NCI-H2171 treated with DMSO at 0.1 percent for 48 hours (cell line): ENCODE data around the gene CDK16.
A peak's percentile ranks its signal among the peaks of the same experiment; 100 is the strongest.
"Not testable (repeated sequence)": the region's sequence is repeated elsewhere in the genome, so short reads cannot be mapped to it uniquely, and the experiment has no call there.

Source experiments
- DNase-seq: peaks from one replicate; lab custom pipeline; 2025; lab: John Stamatoyannopoulos, UW

Gene CDK16

DNA sequence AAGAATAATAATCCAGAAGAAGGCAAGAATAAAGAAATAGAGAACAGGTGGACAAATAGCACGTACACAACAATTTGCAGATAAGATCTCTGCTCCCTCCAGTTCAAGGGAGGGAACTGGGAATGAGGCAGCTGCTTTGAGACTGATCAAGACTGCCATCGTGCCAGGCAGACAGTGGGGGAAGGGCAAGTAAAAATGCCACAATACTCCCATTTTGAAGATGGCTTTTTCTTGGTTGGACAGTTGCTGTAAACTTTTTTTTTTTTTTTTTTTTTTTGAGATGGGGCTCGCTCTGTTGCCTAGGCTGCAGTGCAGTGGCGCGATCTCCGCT, 31.5 kb downstream of the CDK16 start:
- DNase-seq, result peak; percentile 19

DNA sequence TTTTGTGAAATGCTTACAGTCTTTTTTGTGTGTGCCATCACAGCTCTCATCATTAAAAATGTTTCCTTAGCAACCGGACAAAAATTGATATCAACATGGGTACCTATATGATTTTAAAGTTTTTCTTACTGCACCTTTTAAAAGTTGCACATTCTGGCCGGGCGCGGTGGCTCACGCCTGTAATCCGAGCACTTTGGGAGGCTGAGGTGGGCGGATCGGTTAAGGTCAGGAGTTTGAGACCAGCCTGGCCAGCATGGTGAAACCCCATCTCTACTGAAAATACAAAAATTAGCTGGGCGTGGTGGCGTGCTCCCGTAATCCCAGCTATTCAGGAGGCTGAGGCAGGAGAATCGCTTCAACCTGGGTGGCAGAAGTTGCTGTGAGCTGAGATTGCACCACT, 39.1 kb downstream of the CDK16 start:
- not testable (repeated sequence) for DNase-seq

DNA sequence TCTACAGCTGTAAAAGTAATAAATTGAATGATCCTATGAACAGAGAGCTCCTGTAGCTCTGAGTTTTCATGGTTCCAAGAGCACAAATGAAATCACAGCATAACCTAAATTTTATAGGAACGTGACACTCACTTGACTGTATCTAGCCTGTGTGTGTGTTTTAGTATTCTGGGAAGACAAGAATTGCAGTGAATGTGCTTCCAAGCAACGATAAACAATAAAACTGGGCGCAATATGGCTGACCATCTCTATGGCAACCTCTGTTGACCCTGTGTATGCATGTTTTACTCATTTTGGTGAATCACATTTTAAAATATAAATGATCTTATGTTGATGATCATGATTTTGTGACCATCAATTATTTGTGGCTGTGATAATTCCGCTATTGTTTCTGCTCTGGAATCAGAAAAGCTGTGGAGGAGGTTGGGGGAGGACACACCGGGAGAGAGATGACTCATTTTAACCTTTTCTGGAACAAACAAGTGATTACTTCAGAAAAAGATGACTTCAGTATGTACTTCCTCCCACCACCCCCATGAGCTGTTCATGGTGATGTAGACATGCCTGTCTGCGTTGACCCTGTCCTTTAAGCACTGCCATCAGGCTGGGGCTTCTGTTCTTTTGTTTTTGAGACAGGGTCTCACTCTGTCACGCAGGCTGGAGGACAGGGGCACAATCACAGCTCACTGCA, 46.1 kb downstream of the CDK16 start:
- no peak for DNase-seq

DNA sequence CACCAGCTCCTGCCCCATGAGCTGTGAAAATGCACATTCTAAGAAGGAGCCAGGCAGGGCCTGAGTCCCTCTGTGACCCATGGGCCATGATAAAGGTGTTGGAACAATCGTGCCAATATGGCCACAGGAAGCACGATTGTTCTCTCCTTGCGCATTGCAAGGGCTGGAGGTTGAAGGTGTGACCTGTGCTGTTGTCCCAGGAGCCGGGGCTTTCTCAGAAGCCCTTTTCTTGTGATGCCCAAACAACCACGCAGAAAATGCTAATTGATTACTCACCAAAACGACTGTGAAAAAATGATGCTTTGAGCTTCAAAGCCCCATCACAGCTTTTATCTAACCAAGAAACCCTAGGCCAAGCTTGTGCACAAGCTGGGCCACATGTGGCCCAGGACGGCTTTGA, 48.2 kb downstream of the CDK16 start:
- no peak for DNase-seq

DNA sequence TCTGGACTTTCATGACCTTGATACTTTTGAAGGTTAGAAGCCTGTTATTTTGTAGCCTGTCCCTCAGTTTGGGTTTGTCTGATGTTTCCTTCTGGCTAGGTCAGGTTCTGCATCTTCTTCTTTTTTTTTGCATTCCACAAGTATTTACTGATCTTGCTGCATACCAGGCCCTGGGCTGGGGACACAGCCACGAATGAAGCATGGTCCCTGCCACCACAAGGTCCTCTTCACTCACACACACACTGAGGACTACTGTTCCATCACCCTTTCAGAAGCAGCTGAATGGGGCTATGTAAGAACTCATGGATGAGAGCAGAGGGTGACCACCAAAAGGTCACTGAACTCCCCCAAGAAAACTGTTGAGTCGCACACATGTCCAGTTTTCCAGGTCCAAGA, 53.5 kb downstream of the CDK16 start:
- no peak for DNase-seq

DNA sequence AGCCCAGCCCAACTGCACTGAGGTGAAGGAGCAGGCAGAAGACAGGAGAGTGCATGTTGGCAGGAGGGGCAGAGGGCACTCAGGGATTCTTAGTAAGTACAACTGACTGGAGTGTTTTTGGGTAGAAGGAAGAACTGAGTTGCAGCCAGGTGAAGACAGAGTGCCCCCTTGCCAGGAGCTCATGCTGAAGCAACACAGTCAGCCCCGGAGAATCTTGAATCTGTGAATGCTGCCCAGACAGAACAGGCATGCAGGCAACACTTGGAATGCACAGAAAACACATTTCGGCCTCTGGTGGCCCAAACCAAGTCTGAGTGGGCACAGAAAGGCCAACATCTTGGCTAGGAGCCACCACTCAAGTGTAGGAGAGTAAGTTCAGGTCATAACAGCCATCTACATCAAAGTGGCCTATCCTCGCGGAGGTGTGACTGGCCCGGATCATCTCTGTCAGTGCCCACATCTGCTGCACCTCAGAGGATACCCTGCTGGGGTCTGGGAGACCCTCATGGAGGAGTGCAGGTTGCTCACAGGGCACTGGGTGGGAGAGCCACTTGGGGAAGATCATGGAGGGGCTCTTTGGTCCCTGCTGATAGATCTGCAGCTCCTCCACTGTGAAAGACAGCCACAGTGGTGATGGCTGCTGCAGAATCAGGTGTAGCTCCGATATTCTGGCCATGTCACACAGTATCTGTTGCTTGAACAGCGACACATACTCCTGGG, 54.7 kb downstream of the CDK16 start:
- no peak for DNase-seq

DNA sequence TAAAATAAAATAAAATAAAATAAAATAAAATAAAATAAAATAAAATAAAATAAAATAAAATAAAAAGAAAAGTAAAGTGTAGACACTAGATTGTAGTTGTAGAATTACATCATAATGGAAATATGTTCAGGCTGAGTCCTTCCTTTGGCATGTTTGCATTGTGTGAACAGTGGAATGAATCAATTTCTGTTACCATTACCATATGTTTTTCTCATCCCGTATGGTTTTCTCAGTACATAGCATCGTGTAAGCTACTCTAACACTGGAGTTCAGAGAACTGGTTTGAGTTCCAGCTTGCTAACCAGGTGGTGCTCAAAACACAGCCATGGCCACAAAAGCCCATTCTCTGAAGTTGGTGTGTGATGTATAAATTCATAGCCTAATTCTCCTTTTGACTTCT, 60.2 kb downstream of the CDK16 start:
- no peak for DNase-seq
